Hematopoietic multipotent progenitor cell (in vitro differentiated cells): ENCODE data around the gene CNST. TPM values are rescaled to one million over a fixed set of nuclear protein-coding genes. Genes with fewer than 3 reads are reported as not detected.
A peak's percentile ranks its signal among the peaks of the same experiment; 100 is the strongest.
"Not testable (repeated sequence)": the region's sequence is repeated elsewhere in the genome, so short reads cannot be mapped to it uniquely, and the experiment has no call there.

Experiments
- DNase-seq, 3 donors: peaks; one replicate each; pipeline ENCODE4 v3.0.0-alpha.2; 2011 to 2015; ENCODE audit warnings: low read depth in 2 of 3, low spot score in 2 of 3
- total RNA-seq: library from RNA; depleted of rRNA; stranded (reverse); fragments of >200 nt; gene quantifications from one replicate; pipeline ENCODE4 v1.2.3, GENCODE V29; 2012

Gene CNST
- total RNA-seq, 1 donor, result 33.4 TPM

DNA sequence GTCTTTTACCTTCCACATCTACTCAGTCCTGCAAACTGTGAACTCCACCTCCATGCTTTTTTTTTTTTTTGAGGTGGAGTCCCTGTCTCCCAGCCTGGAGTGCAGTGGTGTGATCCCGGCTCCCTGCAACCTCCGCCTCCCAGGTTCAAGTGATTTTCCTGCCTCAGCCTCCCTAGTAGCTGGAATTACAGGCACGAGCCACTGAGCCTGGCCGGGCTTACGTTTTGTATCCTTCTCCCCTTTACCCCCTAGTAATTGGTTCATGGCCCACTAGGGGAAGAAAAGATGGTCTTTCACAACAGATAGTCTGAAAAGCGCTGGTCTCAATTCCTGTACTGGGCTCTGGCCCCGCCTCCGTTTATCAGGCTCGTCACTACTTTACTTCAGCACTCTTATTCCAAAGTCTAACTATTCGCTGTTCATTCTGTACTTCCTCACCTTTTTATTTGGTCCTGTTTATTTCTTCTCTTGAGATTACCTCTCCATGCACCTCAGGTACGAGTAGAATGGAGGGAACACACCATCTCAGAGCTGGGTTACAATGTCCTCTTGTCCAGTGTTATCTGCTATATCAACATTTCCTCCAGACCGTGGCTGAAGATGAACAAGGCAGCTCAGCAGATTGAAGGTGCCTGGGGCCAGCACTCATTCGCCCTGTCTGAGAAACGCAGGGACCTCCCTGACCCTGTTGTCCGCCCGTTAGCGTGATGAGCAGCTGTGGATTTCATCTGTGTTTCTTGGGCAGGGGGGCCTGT lies 16.2 kb downstream of the CNST start:
- DNase-seq, result no peak

DNA sequence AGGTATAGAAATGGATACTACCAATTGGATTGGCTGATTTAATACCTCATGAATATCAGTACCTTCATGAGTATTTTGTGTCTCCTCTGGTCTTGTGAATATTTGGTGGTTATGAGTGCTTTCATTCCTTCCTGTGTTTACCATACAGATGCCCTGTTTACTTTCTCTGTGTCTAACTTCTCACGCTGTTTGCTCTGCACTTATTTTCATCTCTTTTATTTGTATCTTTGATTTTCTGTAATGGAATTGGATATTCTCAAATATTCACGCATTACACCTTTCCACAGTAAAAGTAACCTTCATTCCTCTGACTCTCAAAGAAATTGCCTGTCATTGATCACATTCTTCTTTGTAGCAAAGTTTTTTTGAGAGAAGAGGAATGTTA lies 16.8 kb downstream of the CNST start:
- DNase-seq, result no peak

DNA sequence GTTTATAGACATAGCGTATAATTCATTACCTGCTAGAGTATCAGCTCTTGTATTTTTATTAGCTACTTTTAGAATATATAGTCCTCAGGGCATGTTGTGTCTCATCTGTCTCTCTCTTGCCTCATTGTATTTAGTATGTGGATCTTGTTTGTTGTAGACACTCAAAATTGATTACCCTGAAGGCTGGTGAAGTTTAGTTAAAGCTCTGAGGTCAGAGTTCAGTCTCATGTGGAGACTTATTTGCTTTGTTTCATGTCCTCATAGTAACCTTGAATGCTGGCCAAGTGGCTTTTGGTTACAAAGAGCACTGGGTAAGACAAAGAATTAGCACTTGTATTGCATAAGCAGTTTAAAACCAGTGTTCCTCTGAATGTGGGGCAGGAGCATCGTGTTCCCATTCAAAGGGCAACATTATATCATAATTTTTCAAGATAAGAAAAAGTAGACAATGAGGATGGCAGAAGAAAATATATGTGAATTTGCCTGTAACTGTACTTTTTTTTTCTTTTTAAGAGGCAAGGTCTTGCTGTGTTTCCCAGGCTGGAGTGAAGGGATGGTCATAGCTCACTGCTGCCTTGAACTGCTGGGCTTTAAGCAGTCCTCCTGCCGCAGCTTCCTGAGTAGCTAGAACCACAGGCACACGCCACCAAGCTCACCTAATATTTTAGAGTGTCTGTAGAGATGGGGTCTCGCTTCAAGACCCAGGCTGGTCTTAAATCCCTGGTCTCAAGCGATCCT lies 17.4 kb downstream of the CNST start:
- no peak for DNase-seq

DNA sequence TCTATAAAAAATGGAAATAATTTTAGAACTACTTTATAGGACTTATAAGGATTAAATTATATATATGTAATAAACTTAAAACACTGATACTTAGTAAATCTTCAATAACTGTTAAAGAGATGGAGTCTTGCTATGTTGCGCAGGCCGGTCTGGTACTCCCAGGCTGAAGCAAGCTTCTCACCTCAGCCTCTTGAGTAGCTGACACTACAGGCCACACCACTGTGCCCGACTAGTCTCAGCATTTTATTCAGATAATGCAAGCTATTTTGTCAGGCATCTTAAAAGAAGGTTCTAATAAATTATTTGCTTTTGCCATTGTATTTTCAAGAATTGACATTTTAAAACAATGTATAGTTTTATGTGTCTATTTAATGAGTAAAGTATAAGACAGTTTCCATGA lies 20.8 kb downstream of the CNST start:
- DNase-seq, result no peak

DNA sequence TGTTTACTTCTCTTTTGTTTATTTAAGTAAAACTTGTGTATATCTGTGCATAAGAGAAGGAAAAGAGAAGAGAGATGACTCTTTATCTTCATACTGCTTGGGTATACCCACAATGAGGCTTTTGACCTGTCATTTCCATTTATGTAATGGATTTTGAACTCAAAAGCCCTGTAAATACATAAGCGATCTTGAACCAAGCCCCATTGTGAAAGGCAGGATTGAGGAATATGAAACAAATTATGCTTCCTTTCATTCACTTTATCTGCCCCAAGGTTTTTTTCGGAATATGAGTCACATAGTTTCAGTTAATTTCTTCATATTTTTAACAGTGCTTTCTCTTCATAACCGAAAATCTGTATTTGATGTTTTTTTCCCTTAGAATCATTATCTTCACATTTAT lies 21.4 kb downstream of the CNST start:
- DNase-seq, result no peak

DNA sequence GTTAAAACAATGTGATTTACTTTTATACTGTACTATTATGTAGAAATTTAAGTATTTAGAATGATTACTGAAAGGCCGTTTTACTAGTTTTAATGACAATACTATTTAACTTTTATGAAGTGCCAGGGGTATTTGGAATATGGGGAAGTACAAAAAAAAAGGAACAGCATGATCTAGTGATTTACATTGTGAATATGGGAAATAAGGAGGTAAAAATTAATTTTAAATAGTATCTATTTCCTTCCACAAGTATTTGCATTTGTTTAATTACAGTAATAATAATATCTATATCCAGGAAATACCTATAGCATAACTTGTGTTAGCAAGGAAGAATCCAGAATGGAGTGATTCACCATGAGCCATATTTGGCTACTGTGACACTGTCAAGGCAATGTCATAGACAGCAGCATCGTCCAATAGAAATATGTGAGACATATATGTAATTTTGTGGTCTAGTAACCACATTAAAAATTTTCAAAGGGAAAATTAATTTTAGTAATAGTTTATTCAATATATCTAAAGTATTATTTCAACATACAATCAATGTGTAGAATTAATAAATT lies 22.0 kb downstream of the CNST start:
- DNase-seq, result no peak

DNA sequence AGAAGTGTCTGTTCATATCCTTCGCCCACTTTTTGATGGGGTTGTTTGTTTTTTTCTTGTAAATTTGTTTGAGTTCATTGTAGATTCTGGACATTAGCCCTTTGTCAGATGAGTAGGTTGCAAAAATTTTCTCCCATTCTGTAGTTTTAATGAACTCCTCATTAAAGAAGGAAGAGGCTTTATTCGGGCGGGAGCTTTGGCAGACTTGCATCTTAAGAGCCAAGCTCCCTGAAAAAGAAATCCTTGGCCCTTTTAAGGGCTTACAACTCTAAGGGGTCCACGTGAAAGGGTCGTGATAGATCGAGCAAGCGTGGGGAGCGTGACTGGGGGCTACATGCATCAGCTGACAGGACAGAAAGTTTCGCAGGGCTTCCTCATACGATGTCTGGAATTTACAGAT lies 23.7 kb downstream of the CNST start:
- DNase-seq, result not testable (repeated sequence)

DNA sequence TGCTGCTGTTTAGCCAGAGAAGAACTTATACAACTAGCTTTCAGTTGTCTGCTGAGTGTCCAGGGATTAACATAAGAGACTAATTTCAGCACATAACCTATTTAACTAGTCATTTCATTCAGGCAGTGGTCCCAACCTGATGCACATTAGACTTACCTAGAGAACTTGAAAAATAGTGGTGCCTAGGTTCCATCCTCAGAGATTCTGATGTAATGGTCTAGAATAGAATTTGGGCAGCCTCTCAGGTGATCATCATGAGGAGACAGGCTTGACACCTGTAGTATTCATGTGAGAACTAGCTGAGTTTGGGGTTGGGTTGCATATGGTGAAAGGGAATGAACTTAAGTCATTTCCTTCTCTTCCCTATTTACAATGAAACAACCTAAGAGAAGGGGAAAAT lies 24.8 kb downstream of the CNST start:
- DNase-seq, result no peak

DNA sequence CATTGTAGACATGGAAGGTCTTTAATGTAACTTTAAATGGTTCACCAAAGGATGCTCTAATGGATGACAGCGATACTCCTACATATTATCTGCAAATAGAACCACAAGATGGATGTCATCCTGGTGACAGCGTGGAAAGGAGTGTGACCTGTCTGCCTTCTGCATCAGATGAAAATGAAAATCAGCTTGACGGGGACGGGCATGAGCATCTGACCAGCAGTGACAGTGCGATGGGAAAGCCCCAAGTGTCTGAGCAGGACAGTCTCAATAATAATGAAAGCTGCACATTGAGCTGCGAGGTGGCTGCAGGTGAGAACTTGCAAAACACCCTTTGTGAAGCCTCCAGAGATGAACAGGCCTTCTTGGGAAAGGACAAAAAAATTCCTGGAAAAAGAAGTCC lies 25.2 kb downstream of the CNST start:
- no peak for DNase-seq

DNA sequence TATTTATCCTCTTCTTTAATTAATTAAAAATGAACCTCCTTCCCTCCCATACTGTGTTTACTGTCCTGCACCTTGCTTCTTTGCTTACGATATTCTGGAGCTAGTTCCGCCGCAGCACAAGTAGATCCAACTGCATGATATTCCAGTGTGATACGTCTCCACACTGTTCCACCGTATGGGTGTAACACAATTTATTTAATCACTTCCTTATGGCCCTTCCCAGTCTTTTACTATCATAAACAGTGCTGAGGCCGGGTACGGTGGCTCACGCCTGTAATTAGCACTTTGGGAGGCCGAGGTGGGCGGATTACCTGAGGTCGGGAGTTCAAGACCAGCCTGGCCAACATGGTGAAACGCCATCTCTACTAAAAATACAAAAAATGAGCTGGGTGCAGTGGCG lies 25.7 kb downstream of the CNST start:
- DNase-seq, result no peak

DNA sequence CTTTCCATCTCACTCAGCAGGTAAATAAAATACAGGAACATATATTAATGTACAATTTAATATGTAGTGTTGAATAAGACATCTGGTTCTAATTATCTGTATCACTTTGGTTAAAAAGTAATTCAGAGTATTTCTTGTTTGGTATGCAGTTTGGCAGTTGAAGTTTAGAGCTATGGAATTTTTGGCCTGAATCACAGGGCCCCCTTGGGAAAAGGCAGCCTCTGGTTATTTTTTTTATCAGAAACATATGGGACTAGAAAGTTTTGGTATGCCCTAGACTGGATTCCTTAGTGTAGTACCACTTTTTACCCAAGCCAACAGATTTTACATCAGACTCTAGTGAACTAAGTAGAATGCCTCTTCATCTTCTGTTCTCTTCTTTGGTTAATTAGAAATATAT lies 26.4 kb downstream of the CNST start:
- DNase-seq, result no peak

DNA sequence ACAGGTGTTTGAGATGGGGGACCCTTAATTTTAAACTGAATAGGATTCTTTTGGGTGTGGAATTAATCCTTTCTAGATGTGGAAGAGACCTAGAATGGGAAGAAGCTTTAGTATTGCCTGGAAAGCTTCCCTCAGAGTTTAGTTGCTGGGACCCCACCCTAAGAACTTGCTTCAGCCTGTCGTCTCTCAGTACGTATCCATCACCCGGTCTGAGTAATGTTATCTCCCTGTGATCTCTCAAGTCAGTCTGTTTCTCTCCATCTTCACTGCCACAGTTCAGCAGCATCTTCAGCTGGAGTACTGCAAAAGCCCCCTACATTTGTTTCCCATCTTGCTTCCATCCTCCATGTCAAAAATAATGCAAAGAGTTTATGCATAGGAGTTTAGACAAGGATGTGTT lies 28.9 kb downstream of the CNST start:
- no peak for DNase-seq

DNA sequence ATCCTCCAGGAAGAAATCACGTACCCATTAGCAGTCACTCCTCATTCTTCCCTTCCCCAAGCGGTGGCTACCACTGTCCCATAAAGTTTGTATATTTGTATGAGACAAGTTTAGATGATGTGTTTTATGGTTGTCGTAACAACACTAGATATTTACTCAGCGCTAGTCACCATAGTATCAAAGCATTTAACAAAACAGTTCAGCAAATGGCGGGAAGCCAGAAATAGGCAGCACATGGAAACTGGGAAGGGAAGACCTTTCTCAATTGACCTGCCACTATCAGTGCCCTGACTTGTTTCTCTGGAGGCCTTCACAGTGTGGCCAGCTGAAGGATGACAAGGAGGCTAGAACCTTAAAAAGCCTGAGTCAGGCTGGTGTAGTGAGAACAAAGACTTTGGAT lies 31.1 kb downstream of the CNST start:
- DNase-seq, result peak in 2 of 3 donors; percentile 63 to 83

DNA sequence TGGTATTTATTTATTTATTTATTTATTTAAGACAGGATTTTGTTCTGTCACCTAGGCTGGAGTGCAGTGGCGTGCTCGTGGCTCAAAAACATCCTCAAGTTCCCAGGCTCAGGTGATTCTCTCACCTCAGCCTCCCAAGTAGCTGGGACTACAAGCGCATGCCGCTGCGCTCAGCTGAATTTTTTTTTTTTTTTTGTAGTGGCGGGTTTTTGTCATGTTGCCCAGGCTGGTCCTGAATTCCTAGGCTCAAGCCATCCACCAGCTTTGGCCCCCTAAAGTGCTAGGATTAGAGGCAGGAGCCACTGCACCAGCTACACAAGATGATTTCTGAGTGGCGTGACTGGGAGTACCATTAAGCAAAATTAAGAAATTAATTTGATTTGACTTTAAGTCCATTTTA lies 31.7 kb downstream of the CNST start:
- DNase-seq, result no peak

DNA sequence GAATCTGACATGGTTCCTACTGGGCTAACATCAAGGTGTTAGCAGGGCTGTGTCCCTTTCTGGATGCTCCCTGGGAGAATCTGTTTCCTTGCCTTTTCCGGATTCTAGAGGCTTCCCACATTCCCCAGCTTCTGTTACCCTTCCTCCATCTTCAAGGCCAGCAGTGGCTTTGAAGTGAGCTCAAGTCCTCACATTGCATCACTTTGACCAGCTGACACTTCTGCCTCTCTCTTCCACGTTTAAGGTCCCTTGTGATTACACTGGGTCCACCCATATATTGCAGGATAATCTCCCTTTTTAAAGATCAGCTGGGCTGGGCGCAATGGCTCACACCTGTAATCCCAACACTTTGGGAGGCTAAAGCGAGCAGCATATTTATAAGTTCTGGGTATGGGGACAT lies 33.1 kb downstream of the CNST start:
- DNase-seq, result no peak

DNA sequence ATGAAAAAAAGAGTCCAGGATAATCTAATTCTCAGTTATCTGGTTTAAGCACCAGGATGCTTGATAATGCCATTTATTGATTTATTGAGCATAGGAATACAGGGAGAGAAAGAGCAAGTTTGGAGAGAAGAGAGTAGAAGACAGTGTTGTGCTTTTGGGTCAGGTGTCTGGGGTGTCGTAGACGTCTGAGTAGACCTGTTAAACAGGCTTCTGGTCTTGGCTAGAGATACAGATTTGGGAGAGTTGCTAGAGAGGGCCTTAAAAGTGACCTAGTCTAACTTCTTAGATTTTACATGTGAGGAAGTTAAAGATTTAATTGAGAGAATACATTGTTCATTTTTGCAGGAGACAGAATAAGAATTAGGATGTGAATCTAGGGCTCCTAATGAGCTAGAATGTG lies 34.3 kb downstream of the CNST start:
- no peak for DNase-seq

DNA sequence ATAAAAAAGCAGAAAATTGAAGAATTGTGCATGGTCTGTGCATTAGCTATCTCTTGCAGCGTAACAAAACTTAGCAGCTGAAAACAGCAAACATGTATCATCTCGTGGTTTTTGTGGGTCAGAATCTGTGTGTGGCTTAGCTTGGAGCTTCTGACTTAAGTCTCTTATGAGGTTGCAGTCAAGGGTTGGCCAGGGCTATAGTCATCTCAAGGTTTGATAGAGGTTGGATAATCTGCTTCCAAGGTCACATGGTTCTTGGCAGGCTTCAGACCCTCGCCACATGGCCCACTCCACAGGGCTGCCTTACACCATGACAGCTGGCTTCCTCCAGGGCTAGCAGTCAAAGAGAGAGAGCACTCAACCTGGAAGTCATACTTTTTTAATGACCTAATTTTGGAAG lies 35.9 kb downstream of the CNST start:
- DNase-seq, result peak in 2 of 3 donors; percentile 25 to 40

DNA sequence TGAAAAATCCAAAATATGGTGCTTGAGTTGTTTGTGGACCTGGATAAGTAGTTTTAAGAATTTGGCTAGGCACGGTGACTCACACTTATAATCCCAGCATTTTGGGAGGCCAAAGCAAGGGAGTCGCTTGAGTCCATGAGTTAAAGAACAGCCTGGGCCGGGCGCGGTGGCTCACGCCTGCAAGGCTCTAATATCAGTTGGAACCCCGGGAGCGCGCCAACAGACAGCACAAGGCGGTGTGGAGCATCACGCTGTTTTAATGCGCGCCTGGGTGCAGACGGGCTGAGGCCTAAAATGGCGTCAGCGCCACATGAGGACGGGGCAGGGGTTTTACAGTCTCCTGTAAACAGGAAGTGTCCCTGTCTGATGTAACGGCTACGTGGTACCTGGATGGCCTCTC lies 39.0 kb downstream of the CNST start:
- not testable (repeated sequence) for DNase-seq

DNA sequence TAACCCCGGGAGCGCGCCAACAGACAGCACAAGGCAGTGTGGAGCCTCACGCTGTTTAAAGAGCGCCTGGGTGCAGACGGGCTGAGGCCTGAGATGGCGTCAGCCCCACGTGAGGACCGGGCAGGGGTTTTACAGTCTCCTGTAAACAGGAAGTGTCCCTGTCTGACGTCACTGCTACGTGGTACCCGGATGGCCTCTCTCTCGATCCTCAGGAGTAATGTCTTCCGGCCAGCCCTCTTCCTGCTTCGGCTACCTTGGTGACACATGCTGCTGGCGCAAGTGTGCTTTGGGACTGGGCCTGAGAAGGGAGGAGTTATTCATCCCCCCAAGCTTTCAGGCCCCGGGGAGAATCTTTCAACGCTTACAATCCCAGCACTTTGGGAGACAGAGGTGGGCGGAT lies 41.2 kb downstream of the CNST start:
- DNase-seq, result no peak

DNA sequence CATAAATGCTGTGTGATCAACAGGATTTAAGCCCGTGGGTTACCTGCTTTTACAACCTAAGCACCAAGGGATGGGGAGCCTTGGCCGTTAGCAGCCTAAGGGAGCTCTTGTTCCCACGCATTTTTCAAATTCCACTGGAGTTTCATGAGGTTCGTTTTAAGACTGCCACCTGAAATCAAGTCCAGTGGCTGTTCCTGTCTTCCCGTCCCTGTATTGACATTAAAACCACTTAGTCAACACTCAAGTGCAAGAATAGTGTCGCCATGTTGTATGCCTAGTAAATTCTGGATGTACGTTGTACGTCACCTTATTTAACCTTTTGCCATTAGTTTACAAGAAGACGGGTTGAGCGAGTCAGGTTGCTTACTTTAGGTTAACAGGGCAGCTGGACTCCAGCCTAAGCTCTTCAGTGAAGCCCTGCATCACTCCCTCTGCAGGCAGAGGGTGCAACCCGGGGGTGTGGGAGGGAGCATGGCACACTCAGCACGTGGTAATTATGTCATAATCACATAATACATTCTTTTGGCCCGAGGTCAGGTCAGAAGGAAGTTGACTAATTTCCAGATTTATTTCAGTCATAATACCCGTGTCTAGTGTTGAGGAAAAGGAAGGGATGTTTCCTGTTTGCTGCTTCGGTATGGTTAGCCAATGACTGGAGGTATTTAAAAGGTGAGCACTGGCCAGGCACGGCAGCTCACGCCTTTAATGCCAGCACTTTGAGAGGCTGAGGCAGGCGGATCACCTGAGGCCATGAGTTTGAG lies 42.5 kb downstream of the CNST start:
- peak in 2 of 3 donors; percentile 39 to 51 for DNase-seq

DNA sequence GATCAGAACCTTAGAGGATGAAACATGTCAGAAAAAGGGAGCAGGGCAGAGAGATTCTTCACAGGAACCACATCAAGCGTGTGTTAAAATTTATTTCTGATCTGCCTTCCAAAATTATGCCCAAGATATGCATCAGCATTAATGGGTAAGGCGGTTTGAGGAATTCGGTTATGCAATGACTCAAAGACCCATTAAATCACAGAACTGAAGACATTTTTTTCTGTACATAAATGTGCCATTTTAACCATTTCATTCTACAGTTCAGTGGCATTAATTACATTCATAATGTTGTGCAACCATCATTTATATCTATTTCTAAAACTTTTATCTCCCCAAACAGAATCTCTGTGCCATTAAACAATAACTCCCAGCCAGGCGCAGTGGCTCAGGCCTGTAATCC lies 43.4 kb downstream of the CNST start:
- DNase-seq, result no peak
